ENCODE data around the gene TWSG1. TPM values are rescaled to one million over a fixed set of nuclear protein-coding genes. Genes with fewer than 3 reads are reported as not detected.
A peak's percentile ranks its signal among the peaks of the same experiment; 100 is the strongest.
"Not testable (repeated sequence)": the region's sequence is repeated elsewhere in the genome, so short reads cannot be mapped to it uniquely, and the experiment has no call there.

Gene TWSG1
- total RNA-seq, 1 experiment from 2014 or later = 29.1 TPM

DNA sequence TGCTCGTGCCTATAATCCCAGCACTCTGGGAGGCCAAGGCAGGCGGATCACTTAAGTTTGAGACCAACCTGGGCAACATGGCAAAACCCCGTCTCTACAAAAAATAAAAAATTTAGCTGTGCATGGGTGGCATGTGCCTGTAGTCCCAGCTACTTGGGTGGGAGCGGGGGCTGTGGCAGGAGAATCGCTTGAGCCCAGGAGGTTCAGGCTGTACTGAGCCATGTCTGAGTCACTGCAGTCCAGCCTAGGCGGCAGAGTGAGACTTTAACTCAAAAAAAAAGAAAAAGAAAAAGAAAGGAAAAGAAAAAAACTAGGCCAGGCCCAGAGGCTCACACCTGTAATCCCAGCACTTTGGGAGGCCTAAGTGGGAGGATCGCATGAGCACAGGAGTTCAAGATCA is 30.8 kb downstream of the TWSG1 start:
- Mint-ChIP-seq H3K27me3 (ENCODE audit: unreplicated experiment) (no peaks in the 10 kb centered on the region), H3K9me3 (ENCODE audit: low read depth, unreplicated experiment) (no peaks in the 10 kb centered on the region), H3K27ac (ENCODE audit: unreplicated experiment) (no peak overlapping the region), H3K36me3 (ENCODE audit: insufficient read depth, unreplicated experiment) (no peaks in the 10 kb centered on the region), H3K4me1 (ENCODE audit: low read depth, unreplicated experiment) (peaks cover 19% of the 10 kb centered on the region), H3K4me3 (ENCODE audit: low read depth, unreplicated experiment) (no peak overlapping the region)
- no TSS peak for BruUV-seq (replicated peaks)
- intact Hi-C loops (cut with micrococcal nuclease; ENCODE audit: unreplicated experiment) = no loop called here
- TF ChIP-seq, protein P1, sequence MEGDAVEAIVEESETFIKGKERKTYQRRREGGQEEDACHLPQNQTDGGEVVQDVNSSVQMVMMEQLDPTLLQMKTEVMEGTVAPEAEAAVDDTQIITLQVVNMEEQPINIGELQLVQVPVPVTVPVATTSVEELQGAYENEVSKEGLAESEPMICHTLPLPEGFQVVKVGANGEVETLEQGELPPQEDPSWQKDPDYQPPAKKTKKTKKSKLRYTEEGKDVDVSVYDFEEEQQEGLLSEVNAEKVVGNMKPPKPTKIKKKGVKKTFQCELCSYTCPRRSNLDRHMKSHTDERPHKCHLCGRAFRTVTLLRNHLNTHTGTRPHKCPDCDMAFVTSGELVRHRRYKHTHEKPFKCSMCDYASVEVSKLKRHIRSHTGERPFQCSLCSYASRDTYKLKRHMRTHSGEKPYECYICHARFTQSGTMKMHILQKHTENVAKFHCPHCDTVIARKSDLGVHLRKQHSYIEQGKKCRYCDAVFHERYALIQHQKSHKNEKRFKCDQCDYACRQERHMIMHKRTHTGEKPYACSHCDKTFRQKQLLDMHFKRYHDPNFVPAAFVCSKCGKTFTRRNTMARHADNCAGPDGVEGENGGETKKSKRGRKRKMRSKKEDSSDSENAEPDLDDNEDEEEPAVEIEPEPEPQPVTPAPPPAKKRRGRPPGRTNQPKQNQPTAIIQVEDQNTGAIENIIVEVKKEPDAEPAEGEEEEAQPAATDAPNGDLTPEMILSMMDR (IDR thresholded peaks at IDR 0.05; ENCODE audit: unreplicated experiment) = no peak
- DNase-seq = no peak
- CTCF ChIA-PET = interaction anchor here (0.6 to 1.2 kb wide), 5 partner anchors 31 to 155 kb away, joined by 5 to 6 read pairs (median 5); partner anchors contain the start of gene TWSG1

DNA sequence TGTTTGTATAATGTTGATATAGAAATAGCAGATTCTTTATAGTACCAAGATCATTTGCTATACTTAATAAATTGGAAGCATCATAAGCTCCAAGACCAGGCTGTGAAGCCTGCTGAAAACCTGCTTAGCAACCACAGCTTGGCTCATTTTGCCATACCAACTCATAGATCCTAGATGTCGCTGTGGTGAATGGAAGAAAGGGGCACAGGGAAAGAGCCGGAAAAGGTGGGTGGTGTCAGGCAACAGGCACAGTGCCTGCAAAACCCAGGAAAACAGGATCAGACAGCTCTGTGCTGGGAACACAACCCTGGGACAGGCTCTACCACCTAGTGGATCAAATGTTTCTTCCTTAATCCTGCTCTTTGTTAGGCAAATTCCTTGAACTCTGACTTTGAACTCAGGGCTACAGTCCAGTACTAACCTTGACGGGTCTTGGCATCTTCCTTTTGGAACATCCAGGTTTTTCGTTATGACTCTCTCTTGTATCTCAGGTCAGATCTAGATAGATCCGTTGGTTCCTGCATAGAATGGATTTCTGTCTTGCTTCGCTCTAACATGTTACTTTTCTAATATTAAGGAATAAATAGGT is 31.6 kb downstream of the TWSG1 start:
- TF ChIP-seq, protein P1 (IDR thresholded peaks at IDR 0.05; ENCODE audit: unreplicated experiment) = peak; percentile 51
- H3K9me3 Mint-ChIP-seq (ENCODE audit: low read depth, unreplicated experiment) = no peaks in the 10 kb centered on the region
- no peaks in the 10 kb centered on the region for H3K27me3 Mint-ChIP-seq (ENCODE audit: unreplicated experiment)
- no peak overlapping the region for H3K27ac Mint-ChIP-seq (ENCODE audit: unreplicated experiment)
- no peak overlapping the region for H3K4me3 Mint-ChIP-seq (ENCODE audit: low read depth, unreplicated experiment)
- no peaks in the 10 kb centered on the region for H3K36me3 Mint-ChIP-seq (ENCODE audit: insufficient read depth, unreplicated experiment)
- CTCF ChIA-PET = interaction anchor here (0.6 to 1.2 kb wide), 6 partner anchors 15 to 154 kb away, joined by 3 to 6 read pairs (median 5); partner anchors contain the start of gene TWSG1
- BruUV-seq (replicated peaks) = no TSS peak
- DNase-seq = peak; percentile 69
- intact Hi-C loops (cut with micrococcal nuclease; ENCODE audit: unreplicated experiment) = loop anchor here (2.0 kb wide), 1 partner anchor 151 kb away; no protein-coding TSS in a partner anchor
- H3K4me1 Mint-ChIP-seq (ENCODE audit: low read depth, unreplicated experiment) = peaks cover 19% of the 10 kb centered on the region

DNA sequence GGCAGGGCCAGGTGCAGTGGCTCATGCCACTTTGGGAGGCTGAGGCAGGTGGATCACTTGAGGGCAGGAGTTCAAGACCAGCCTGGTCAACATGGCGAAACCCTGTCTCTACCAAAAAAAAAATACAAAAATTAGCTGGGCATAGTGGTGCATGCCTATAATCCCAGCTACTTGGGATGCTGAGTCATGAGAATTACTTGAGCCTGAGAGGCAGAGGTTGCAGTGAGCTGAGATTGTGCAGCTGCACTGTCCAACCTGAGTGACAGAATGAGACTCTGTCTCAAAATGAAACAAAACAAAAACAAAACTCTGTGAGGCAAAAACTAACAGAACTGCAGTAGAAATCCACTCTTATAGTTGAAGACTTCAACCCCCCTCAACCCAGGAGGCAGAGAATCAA is 38.7 kb downstream of the TWSG1 start:
- CTCF ChIA-PET; intact Hi-C loops (cut with micrococcal nuclease; ENCODE audit: unreplicated experiment); DNase-seq; H3K4me1 Mint-ChIP-seq (ENCODE audit: low read depth, unreplicated experiment); H3K36me3 Mint-ChIP-seq (ENCODE audit: insufficient read depth, unreplicated experiment); H3K27ac Mint-ChIP-seq (ENCODE audit: unreplicated experiment); H3K9me3 Mint-ChIP-seq (ENCODE audit: low read depth, unreplicated experiment); H3K27me3 Mint-ChIP-seq (ENCODE audit: unreplicated experiment); BruUV-seq (replicated peaks); H3K4me3 Mint-ChIP-seq (ENCODE audit: low read depth, unreplicated experiment): not testable (repeated sequence)

DNA sequence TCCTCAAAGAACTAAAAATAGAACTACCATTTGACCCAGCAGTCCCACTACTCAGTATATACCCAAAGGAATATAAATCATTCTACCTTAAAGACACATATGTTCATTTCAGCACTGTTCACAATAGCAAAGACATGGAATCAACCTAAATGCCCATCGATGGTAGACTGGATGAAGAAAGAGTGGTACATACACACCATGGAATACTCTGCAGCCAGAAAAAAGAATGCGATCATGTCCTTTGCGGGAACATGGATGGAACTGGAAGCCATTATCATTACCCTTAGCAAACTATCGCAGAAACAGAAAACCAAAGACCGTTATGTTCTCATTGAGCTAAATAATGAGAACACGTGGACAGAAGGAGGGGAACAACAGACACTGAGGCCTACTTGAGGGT is 44.5 kb downstream of the TWSG1 start:
- Mint-ChIP-seq H3K27ac (ENCODE audit: unreplicated experiment) (no peak overlapping the region), H3K4me3 (ENCODE audit: low read depth, unreplicated experiment) (no peak overlapping the region), H3K9me3 (ENCODE audit: low read depth, unreplicated experiment) (no peaks in the 10 kb centered on the region), H3K36me3 (ENCODE audit: insufficient read depth, unreplicated experiment) (no peaks in the 10 kb centered on the region), H3K4me1 (ENCODE audit: low read depth, unreplicated experiment) (no peaks in the 10 kb centered on the region), H3K27me3 (ENCODE audit: unreplicated experiment) (no peaks in the 10 kb centered on the region)
- DNase-seq = no peak
- TF ChIP-seq, protein P1 (IDR thresholded peaks at IDR 0.05; ENCODE audit: unreplicated experiment) = no peak
- no TSS peak for BruUV-seq (replicated peaks)
- CTCF ChIA-PET = no interaction called here
- intact Hi-C loops (cut with micrococcal nuclease; ENCODE audit: unreplicated experiment) = no loop called here

DNA sequence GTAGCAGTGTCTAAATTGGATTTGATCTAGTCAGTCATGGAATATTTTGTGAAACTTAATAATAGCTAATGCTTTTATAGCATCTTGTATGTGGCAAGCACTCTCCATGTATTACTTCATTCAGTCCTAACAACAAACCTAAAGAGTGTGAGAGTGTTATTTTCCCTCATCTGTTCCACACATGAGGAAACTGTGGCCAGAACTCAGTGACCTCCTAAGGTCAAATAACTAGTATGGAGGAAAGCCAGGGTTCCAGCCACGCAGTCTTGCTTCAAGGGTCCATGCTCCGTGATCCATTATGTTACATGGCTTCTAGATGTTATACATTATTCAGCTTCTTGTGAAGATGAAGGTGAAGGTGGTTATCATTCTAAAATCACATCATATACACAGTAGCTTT is 45.5 kb downstream of the TWSG1 start:
- no peak for DNase-seq
- Mint-ChIP-seq H3K27me3 (ENCODE audit: unreplicated experiment) (no peaks in the 10 kb centered on the region), H3K4me3 (ENCODE audit: low read depth, unreplicated experiment) (no peak overlapping the region), H3K4me1 (ENCODE audit: low read depth, unreplicated experiment) (no peaks in the 10 kb centered on the region), H3K9me3 (ENCODE audit: low read depth, unreplicated experiment) (no peaks in the 10 kb centered on the region), H3K36me3 (ENCODE audit: insufficient read depth, unreplicated experiment) (no peaks in the 10 kb centered on the region), H3K27ac (ENCODE audit: unreplicated experiment) (no peak overlapping the region)
- intact Hi-C loops (cut with micrococcal nuclease; ENCODE audit: unreplicated experiment) = no loop called here
- BruUV-seq (replicated peaks) = no TSS peak
- CTCF ChIA-PET = no interaction called here
- TF ChIP-seq, protein P1 (IDR thresholded peaks at IDR 0.05; ENCODE audit: unreplicated experiment) = no peak

Measured in Calu3 (cell line).